GM12878 (cell line): ENCODE measurements around the gene CDH2. TPM values are rescaled to one million over a fixed set of nuclear protein-coding genes. Genes with fewer than 3 reads are reported as not detected.

Source experiments
- ATAC-seq: fragments of 200-7000 bp; cut with Tn5 transposase; 3 replicates; pipeline ENCODE4 v1.9.1; 2020; ENCODE audit warnings: mild to moderate bottlenecking, moderate library complexity
- BruUV-seq: library from RNA; stranded (reverse); fragments of 400-500 nt; replicated peaks from 2 replicates; lab custom pipeline; 2021; lab: Mats Ljungman, UMichigan
- CTCF ChIA-PET: fragments of 300-600 bp; sonication (Branson Sonifier 250); formaldehyde crosslinking; extraction: SDS; loops from one replicate; lab custom pipeline; 2021; ENCODE audit warnings: inconsistent platforms; lab: Yijun Ruan, JAX
- POLR2A ChIA-PET: fragments of 350-600 bp; formaldehyde crosslinking; extraction: SDS; loops from one replicate; lab custom pipeline; 2021; ENCODE audit warnings: inconsistent platforms; lab: Charles Lee
- RAD21 ChIA-PET: fragments of 300-600 bp; sonication (Branson Sonifier 250); formaldehyde crosslinking; loops from one replicate; lab custom pipeline; 2023; ENCODE audit warnings: antibody characterized with exemption; ENCODE audit not compliant: unreplicated experiment; lab: Charles Lee
- SMC1A ChIA-PET: fragments of 300-600 bp; sonication (Branson Sonifier 250); formaldehyde crosslinking; loops from one replicate; lab custom pipeline; 2023; ENCODE audit not compliant: unreplicated experiment, uncharacterized antibody; lab: Charles Lee
- DNase-seq: peaks from one replicate; pipeline ENCODE4 v3.0.0-alpha.2; 2011; ENCODE audit warnings: low read depth, low spot score
- FAIRE-seq: peaks from 3 replicates; lab custom pipeline; 2011; peaks lifted over from hg19 to GRCh38; lab: Jason Lieb, UNC
- H2AFZ ChIP-seq: 2 replicates; pipeline ENCODE4 v1.6.0; 2011; ENCODE audit warnings: low read depth, low read length, control low read depth; ENCODE audit not compliant: control insufficient read depth
- H3K27ac ChIP-seq: 2 replicates; pipeline ENCODE4 v1.5.1; 2011; ENCODE audit warnings: control low read depth; ENCODE audit not compliant: control insufficient read depth, insufficient read depth
- H3K27me3 ChIP-seq, 2 experiments: replicated peaks in 1 of 2; 2 replicates each; pipeline versions ENCODE4 v1.6.0 to v1.6.1; 2011; ENCODE audit warnings: low read length in 1 of 2; ENCODE audit not compliant: control insufficient read depth in 2 of 2, insufficient read depth in 2 of 2
- H3K36me3 ChIP-seq, 2 experiments: 2 replicates each; pipeline ENCODE4 v1.5.1; 2011; ENCODE audit warnings: low read length in 1 of 2; ENCODE audit not compliant: control insufficient read depth in 2 of 2, insufficient read depth in 2 of 2
- H3K4me1 ChIP-seq: 2 replicates; pipeline ENCODE4 v1.6.1; 2011; ENCODE audit warnings: mild to moderate bottlenecking, low read length, moderate library complexity, mixed read lengths; ENCODE audit not compliant: control insufficient read depth, insufficient read depth
- H3K4me2 ChIP-seq: 2 replicates; pipeline ENCODE4 v1.6.0; 2011; ENCODE audit warnings: control low read depth; ENCODE audit not compliant: control insufficient read depth, insufficient read depth
- H3K4me3 ChIP-seq: fragments of 200-600 bp; sonication (generic); 2 replicates; pipeline ENCODE4 v1.5.1; 2016
- H3K79me2 ChIP-seq: 2 replicates; pipeline ENCODE4 v1.6.0; 2011; ENCODE audit warnings: low read length; ENCODE audit not compliant: control insufficient read depth, insufficient read depth
- H3K9ac ChIP-seq: 2 replicates; pipeline ENCODE4 v1.8.0; 2011; ENCODE audit warnings: low read length, control low read depth, mixed read lengths; ENCODE audit not compliant: control insufficient read depth, insufficient read depth
- H3K9me3 ChIP-seq: replicated peaks from 3 replicates; pipeline ENCODE4 v1.5.1; 2011; ENCODE audit warnings: mild to moderate bottlenecking, low read length; ENCODE audit not compliant: control insufficient read depth, insufficient read depth
- H4K20me1 ChIP-seq: 2 replicates; pipeline ENCODE4 v1.6.0; 2011; ENCODE audit not compliant: control insufficient read depth, insufficient read depth
- BRCA1 ChIP-seq: IDR thresholded peaks from 2 replicates; pipeline ENCODE4 v1.6.1; 2011; ENCODE audit warnings: low read depth, low read length, improper control_type of control experiment
- MTA2 ChIP-seq: fragments of 450-650 bp; IDR thresholded peaks from 2 replicates; pipeline ENCODE4 v1.6.1; 2016; ENCODE audit warnings: low read depth, mild to moderate bottlenecking, moderate library complexity
- TCF12 ChIP-seq: IDR thresholded peaks from 2 replicates; pipeline ENCODE4 v1.6.1; 2011; ENCODE audit warnings: low read depth, mild to moderate bottlenecking, low read length
- ZSCAN29 ChIP-seq: fragments of 450-650 bp; IDR thresholded peaks from 2 replicates; pipeline ENCODE4 v1.6.1; 2017; ENCODE audit warnings: mild to moderate bottlenecking, moderate library complexity
- WGBS: methylation state at CpG from one replicate; pipeline ENCODE4 v1.1.6; 2016; ENCODE audit warnings: low lambda C conversion rate; ENCODE audit not compliant: insufficient replicate concordance, insufficient coverage; ENCODE audit errors: missing lambda C conversion rate; 5-methylcytosine and 5-hydroxymethylcytosine counted together
- in situ Hi-C: fragments of 300-500 bp; cut with MboI; formaldehyde crosslinking; loops from 9 replicates; pipeline ENCODE4 v1.14.3; 2018; ENCODE audit warnings: mixed read lengths
- intact Hi-C: fragments of 100-400 bp; cut with micrococcal nuclease; formaldehyde crosslinking; loops from one replicate; pipeline ENCODE4 v1.14.2; 2022; ENCODE audit not compliant: unreplicated experiment
- polyA plus RNA-seq, 11 experiments: library from polyadenylated mRNA; depleted of rRNA in 4 of 11; unstranded in 6 of 11; stranded (reverse) in 5 of 11; fragments of >200 nt; fragmentation: Nextera tagmentation in 4 of 11; fragmentation: Illumina TruSeq in 1 of 11; extraction: Ambion mirVana in 4 of 11; extraction: Trizol in 1 of 11; gene quantifications; 1 replicate in 1 of 11; 2 replicates in 10 of 11; pipeline versions ENCODE4 v1.2.1 to v1.2.3, GENCODE V29; 2011 to 2016; ENCODE audit warnings: inconsistent platforms in 2 of 11, missing spikeins in 2 of 11, low read depth in 1 of 11
- total RNA-seq, 4 experiments: library from RNA; depleted of rRNA in 3 of 4; stranded (reverse); fragments of >200 nt in 3 of 4; fragmentation: Illumina TruSeq in 1 of 4; extraction: Trizol in 1 of 4; gene quantifications; 2 replicates each; pipeline versions ENCODE4 v1.2.1 to v1.2.3, GENCODE V29; 2013 to 2021
- TF ChIP-seq, protein P1 (sequence below): IDR thresholded peaks from 2 replicates; pipeline ENCODE4 v1.6.1; 2011; ENCODE audit warnings: borderline replicate concordance, low read depth, mild to moderate bottlenecking, moderate library complexity, mixed read lengths, low read length; ENCODE audit not compliant: insufficient read depth; ENCODE audit errors: extremely low read length
- TF ChIP-seq, protein P2 (sequence below): fragments of 450-650 bp; IDR thresholded peaks from 2 replicates; pipeline ENCODE4 v1.6.1; 2017; ENCODE audit warnings: borderline replicate concordance

The CDH2 gene
- total and polyA plus RNA-seq, 10 of the 15 experiments (the other 5 are each of a cell fraction or from before 2014, with no cell fraction given), result 0.01 to 0.25 (median 0.06) TPM; not detected in 4

DNA sequence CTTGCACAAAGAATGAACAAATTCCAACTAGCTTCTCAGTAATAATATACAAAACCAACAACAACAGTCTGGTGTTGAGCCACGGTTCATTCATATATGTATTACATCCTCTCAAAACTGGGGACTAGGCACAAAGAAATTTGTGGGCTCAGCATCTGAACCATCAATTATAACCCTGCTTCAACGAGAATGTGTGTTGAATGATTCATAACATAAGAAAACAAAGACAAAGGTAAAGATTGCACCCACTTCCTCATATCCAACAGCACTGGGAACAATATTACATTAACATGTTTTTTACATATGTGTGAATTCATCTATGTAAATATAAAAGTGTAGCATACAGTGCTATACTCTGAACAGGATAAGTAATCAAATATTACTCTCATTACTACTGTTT is 144.8 kb downstream of the CDH2 start:
- ChIA-PET RAD21 (no interaction called here), POLR2A (no interaction called here), SMC1A (interaction anchor here (0.8 kb wide), 1 partner anchor 155 kb away, joined by 4 read pairs; no protein-coding TSS in a partner anchor), CTCF (no interaction called here)
- Histone ChIP-seq H3K79me2 (no peaks in the 10 kb centered on the region), H2AFZ (no peak overlapping the region), H3K27ac (no peak overlapping the region), H3K4me3 (no peak overlapping the region), H4K20me1 (no peaks in the 10 kb centered on the region), H3K9ac (no peak overlapping the region), H3K36me3 (no peaks in the 10 kb centered on the region), H3K4me1 (no peaks in the 10 kb centered on the region), H3K9me3 (no peaks in the 10 kb centered on the region), H3K27me3 (no peaks in the 10 kb centered on the region), H3K4me2 (no peak overlapping the region)
- in situ Hi-C loops, result no loop called here
- intact Hi-C loops, result no loop called here
- no peak for FAIRE-seq
- TF ChIP-seq TCF12 (no peak), BRCA1 (no peak), ZSCAN29 (no peak), MTA2 (no peak)
- TF ChIP-seq, protein P1, sequence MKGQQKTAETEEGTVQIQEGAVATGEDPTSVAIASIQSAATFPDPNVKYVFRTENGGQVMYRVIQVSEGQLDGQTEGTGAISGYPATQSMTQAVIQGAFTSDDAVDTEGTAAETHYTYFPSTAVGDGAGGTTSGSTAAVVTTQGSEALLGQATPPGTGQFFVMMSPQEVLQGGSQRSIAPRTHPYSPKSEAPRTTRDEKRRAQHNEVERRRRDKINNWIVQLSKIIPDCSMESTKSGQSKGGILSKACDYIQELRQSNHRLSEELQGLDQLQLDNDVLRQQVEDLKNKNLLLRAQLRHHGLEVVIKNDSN, result no peak
- TF ChIP-seq, protein P2, sequence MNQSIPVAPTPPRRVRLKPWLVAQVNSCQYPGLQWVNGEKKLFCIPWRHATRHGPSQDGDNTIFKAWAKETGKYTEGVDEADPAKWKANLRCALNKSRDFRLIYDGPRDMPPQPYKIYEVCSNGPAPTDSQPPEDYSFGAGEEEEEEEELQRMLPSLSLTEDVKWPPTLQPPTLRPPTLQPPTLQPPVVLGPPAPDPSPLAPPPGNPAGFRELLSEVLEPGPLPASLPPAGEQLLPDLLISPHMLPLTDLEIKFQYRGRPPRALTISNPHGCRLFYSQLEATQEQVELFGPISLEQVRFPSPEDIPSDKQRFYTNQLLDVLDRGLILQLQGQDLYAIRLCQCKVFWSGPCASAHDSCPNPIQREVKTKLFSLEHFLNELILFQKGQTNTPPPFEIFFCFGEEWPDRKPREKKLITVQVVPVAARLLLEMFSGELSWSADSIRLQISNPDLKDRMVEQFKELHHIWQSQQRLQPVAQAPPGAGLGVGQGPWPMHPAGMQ, result no peak
- ATAC-seq, result no peak
- no peak for DNase-seq
- no TSS peak for BruUV-seq
- 3% methylated on average over 2 of the region's 2 CpGs for WGBS
